ENCODE data around the gene PANX1.
"Not testable (repeated sequence)": the region's sequence is repeated elsewhere in the genome, so short reads cannot be mapped to it uniquely, and the experiment has no call there.

PANX1 gene

GRCh38 chr11:94150704-94151685 lies 22.4 kb downstream of the PANX1 start:
- no peak for DNase-seq

DNA sequence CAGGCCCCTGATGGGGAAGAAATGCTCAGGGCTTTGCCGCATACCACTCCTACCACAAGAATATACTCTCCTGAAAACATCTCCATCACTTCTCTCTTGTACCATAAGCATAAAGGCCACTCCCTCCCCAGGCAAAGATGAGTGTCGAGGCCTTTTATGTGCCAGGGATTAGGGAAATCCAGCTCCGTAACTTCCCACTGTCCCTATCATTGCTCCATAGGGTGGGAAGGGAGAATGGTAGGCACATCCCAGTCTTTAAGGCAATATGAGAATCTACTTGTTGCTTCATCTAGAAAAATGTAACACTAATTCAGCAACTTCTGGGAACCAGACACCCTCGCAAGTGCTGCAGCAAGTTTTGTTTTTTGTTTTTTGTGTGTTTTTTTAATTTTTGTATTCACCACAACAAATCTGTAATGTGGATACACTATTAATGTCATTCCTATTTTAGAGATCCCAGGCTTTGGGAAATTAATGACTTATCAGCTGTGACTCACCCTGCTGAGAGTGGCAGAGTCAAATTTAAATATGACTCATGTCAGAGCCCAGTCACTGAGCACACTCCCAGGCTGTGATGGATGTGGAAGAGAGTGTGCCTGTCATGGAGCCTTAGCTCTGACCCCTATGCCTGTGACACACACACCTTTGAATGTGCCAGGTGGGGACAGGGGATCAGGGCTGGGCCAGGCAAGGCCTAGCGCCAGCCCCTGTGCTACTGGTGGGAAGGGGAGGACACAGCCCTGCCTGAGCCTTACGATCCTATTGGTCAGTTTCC lies 23.4 kb downstream of the PANX1 start:
- DNase-seq, result peak; percentile 90 to 96

- DNase-seq, result no peak
Measured at GRCh38 chr11:94152678-94153065, 24.0 kb downstream of the PANX1 start.

DNA sequence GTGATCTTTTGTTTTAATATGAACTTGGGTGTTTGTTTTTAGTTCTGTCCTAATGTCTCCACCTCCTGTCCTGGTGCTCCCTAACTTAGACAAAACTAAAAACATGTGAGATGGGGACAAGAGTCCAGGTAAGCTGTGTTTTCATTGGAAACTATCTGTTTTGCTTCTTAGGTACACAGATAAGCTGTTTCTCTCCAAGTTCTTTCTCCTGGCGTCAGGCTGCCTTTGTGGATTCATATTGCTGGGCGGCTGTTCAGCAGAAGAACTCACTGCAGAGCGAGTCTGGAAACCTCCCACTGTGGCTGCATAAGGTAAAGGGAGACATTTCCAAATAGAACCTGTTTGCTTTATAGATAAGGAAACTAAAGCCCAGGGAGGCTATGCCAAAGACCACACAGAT lies 24.7 kb downstream of the PANX1 start:
- DNase-seq, result no peak

DNA sequence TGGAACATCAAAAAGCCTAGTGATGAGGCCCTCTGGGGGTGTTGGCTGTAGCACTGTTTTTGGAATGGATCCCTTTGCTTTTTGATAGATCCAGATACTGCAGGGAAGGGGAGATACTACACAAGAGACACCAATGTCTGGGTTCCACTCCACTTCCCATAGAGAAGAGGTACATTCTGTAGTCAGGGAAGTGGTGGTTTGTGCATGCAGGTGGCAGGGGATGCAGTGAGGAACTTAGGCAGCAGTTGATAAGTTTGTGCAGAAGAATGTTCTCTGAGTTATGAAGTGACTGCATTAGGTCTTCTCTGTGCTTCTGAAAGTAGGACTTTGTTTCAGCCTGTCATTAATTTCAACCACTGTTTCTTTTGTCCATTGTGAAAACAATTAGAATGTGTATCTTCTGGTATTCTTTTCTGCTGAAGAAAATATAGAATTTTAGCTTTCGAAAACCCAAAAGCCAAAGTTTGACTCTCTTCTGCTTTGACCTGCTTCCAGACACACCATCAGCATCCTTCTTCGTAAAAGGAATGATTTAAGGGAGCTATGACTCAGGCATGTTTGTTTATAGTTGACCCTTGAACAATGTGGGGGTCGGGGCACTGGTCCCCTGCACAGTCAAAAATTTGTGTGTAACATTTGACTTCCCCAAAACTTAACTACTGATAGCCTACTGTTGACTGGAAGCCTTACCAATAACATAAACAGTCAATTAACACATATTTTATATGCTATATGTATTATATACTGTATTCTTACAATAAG lies 25.6 kb downstream of the PANX1 start:
- DNase-seq, result no peak

DNA sequence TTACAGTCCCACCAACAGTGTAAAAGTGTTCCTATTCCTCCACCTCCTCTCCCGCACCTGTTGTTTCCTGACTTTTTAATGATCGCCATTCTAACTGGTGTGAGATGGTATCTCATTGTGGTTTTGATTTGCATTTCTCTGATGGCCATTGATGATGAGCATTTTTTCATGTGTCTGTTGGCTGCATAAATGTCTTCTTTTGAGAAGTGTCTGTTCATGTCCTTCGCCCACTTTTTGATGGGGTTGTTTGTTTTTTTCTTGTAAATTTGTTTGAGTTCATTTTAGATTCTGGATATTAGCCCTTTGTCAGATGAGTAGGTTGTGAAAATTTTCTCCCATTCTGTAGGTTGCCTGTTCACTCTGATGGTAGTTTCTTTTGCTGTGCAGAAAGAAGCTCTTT lies 28.7 kb downstream of the PANX1 start:
- DNase-seq, result not testable (repeated sequence)

DNA sequence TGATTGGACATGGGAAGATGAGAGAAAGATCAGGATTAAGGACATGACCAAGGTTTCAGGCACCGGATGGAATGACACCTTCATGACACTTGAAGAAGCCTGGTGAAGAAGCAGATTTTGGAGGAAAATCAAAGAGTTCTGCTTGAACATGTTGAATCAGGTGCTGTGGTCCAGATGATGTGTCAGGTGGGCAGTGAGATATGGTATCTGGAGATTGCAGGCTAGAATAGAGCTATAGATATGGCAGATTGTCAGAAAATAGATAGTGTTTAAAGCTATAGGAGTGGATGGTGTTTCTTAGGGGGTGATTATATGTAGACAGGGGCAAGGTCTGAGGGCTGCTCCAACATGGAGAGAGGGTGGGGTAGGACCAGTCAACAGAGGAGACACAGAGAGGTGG lies 40.2 kb downstream of the PANX1 start:
- no peak for DNase-seq

- no peak for DNase-seq
Measured at GRCh38 chr11:94169516-94169915, 40.9 kb downstream of the PANX1 start.

- DNase-seq, result no peak
Measured at GRCh38 chr11:94169930-94170545, 41.4 kb downstream of the PANX1 start.

- DNase-seq, result no peak
Measured at GRCh38 chr11:94170953-94171352, 42.3 kb downstream of the PANX1 start.

GRCh38 chr11:94171693-94172440 lies 43.2 kb downstream of the PANX1 start:
- DNase-seq, result peak; percentile 25 to 68

DNA sequence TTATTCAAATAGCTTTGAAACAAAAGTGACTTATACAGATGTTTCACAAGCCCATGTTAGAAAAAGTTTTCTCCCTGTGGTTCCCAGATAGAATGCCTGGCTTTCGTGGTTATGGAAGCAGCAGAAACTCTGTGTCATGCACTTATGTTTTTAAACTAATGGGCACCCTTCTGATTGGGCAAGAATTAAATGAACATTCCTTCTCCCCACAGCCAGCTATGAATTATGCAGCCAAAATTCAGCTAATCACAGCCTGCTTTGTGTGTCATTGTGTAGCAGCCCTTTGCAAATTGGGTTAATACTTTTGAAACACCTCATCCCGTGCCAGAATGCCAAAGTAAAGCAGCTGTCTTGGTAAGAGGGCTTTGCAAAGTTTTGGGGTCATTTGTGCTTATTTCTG lies 46.9 kb downstream of the PANX1 start:
- no peak for DNase-seq

DNA sequence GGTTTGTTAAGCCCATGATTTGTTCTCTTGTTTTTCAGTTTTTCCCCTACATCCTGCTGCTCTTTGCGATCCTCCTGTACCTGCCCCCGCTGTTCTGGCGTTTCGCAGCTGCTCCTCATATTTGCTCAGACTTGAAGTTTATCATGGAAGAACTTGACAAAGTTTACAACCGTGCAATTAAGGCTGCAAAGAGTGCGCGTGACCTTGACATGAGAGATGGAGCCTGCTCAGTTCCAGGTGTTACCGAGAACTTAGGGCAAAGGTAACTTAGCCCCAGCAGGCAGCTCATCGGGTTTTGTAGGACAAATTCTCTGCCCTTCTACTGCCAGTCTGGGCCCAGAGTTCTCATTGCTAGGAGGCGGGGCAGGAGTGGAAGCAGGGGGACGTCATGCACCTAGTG lies 49.7 kb downstream of the PANX1 start:
- no peak for DNase-seq

DNA sequence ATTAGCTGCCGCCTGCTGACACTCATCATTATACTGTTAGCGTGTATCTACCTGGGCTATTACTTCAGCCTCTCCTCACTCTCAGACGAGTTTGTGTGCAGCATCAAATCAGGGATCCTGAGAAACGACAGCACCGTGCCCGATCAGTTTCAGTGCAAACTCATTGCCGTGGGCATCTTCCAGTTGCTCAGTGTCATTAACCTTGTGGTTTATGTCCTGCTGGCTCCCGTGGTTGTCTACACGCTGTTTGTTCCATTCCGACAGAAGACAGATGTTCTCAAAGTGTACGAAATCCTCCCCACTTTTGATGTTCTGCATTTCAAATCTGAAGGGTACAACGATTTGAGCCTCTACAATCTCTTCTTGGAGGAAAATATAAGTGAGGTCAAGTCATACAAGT lies 51.1 kb downstream of the PANX1 start:
- no peak for DNase-seq

- no peak for DNase-seq
Measured at GRCh38 chr11:94181526-94181925, 52.9 kb downstream of the PANX1 start.

DNA sequence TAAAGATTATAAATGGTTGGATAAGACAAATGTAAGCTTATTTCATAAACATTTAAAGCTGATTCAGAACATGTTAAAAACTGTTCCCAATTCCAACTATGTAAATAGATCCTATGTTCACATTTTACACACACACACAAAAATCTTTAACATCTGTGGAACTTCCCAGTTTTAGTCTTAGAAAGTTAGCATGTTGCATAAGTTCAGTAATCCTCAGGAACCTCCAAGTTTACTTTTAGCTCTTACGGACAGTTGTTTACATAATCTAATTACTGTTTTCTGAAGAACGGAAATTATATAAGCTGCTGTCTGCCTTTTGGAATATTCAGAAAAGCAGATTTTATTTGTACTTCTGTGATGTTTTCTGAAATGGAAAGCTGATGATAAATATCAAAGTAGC lies 53.3 kb downstream of the PANX1 start:
- no peak for DNase-seq

- no peak for DNase-seq
Measured at GRCh38 chr11:94183251-94183885, 54.7 kb downstream of the PANX1 start.

DNA sequence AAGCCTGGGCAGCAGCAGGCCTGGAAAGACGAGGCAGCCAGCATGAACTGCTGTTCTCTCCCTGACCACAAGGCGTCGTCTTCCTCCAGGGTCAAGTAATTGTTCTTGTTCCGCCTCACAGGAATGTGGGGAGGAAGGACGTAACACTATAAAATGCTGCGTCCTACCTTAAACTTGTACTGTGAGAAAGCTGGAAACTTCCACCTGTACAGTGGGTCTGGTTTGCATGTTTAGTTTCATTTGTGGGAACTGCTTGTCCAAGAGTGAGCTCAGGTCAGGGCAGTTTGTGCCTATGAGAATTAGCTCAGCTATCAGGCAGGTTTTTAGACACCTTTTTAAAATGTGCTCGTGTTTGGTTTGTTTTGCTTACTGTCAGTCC lies 55.2 kb downstream of the PANX1 start:
- DNase-seq, result peak; percentile 35 to 64

- DNase-seq, result no peak
Measured at GRCh38 chr11:94184362-94184761, 55.7 kb downstream of the PANX1 start.

GRCh38 chr11:94184846-94185245 lies 56.2 kb downstream of the PANX1 start:
- no peak for DNase-seq

GRCh38 chr11:94185416-94186084 lies 56.9 kb downstream of the PANX1 start:
- DNase-seq, result no peak

Data from SW 1271 (cell line).